Naive thymus-derived CD4-positive, alpha-beta T cell (primary cell): ENCODE results near the gene TRAF3IP1. TPM values are rescaled to one million over a fixed set of nuclear protein-coding genes. Genes with fewer than 3 reads are reported as not detected.
"Not testable (repeated sequence)": the region's sequence is repeated elsewhere in the genome, so short reads cannot be mapped to it uniquely, and the experiment has no call there.

Source experiments
- ATAC-seq: fragments of 150-1000 bp; cut with Tn5 transposase; 2 replicates; pipeline ENCODE4 v1.10.0; 2021; ENCODE audit warnings: mild to moderate bottlenecking, moderate library complexity
- CTCF ChIA-PET: fragments of 350-600 bp; sonication (Branson Sonifier 250); formaldehyde crosslinking; loops from one replicate; lab custom pipeline; 2021; ENCODE audit warnings: antibody characterized with exemption; lab: Charles Lee
- POLR2A ChIA-PET: fragments of 350-600 bp; sonication (Branson Sonifier 250); formaldehyde crosslinking; loops from one replicate; lab custom pipeline; 2021; ENCODE audit warnings: antibody characterized with exemption, inconsistent platforms; lab: Charles Lee
- DNase-seq, 9 donors: peaks; one replicate each; pipeline versions ENCODE4 v3.0.0 to v3.0.0-alpha.2; 2020 to 2022; ENCODE audit warnings: mixed read lengths in 1 of 9
- H3K27ac ChIP-seq: one replicate; pipeline ENCODE4 v1.7.0; 2013; ENCODE audit warnings: mild to moderate bottlenecking, low read depth, low read length, moderate library complexity
- H3K27me3 ChIP-seq, 2 donors: one replicate each; pipeline ENCODE4 v1.7.0; 2013; ENCODE audit warnings: low read length in 2 of 2, mild to moderate bottlenecking in 2 of 2, moderate library complexity in 2 of 2; ENCODE audit not compliant: control insufficient read depth in 2 of 2, insufficient read depth in 2 of 2
- H3K36me3 ChIP-seq, 3 experiments: 1 replicate in 2 of 3; 2 replicates in 1 of 3; pipeline ENCODE4 v1.7.0; 2013; ENCODE audit warnings: low read length in 3 of 3, mild to moderate bottlenecking in 3 of 3, moderate library complexity in 1 of 3; ENCODE audit not compliant: insufficient read depth in 3 of 3, control insufficient read depth in 2 of 3
- H3K4me1 ChIP-seq, 2 donors: one replicate each; pipeline ENCODE4 v1.7.0; 2013; ENCODE audit warnings: low read length in 2 of 2, mild to moderate bottlenecking in 2 of 2, moderate library complexity in 1 of 2; ENCODE audit not compliant: control insufficient read depth in 2 of 2, insufficient read depth in 2 of 2
- H3K4me3 ChIP-seq: 2 replicates; pipeline ENCODE4 v1.7.0; 2013; ENCODE audit warnings: mild to moderate bottlenecking, low read length
- H3K9me3 ChIP-seq, 3 experiments: 1 replicate in 2 of 3; 2 replicates in 1 of 3; pipeline ENCODE4 v1.7.0; 2013; ENCODE audit warnings: low read length in 3 of 3; ENCODE audit not compliant: control insufficient read depth in 2 of 3
- H3K27ac Mint-ChIP-seq, 9 donors: one replicate each; pipeline ENCODE4 v1.8.0; 2020 to 2022; ENCODE audit warnings: mixed read lengths in 9 of 9, mild to moderate bottlenecking in 8 of 9, moderate library complexity in 5 of 9, inconsistent platforms in 2 of 9
- H3K27me3 Mint-ChIP-seq, 5 donors: one replicate each; pipeline ENCODE4 v1.8.0; 2021 to 2022; ENCODE audit warnings: mixed read lengths in 5 of 5, mild to moderate bottlenecking in 1 of 5
- H3K36me3 Mint-ChIP-seq, 5 donors: one replicate each; pipeline ENCODE4 v1.8.0; 2020 to 2022; ENCODE audit warnings: mixed read lengths in 5 of 5, mild to moderate bottlenecking in 3 of 5, inconsistent platforms in 1 of 5
- H3K4me1 Mint-ChIP-seq, 7 donors: one replicate each; pipeline ENCODE4 v1.8.0; 2020 to 2022; ENCODE audit warnings: mixed read lengths in 7 of 7, mild to moderate bottlenecking in 3 of 7, inconsistent platforms in 1 of 7
- H3K4me3 Mint-ChIP-seq, 10 donors: one replicate each; pipeline ENCODE4 v1.8.0; 2020 to 2022; ENCODE audit warnings: mild to moderate bottlenecking in 10 of 10, mixed read lengths in 10 of 10, moderate library complexity in 6 of 10, inconsistent platforms in 2 of 10
- H3K9me3 Mint-ChIP-seq, 11 donors: one replicate each; pipeline ENCODE4 v1.8.0; 2020 to 2022; ENCODE audit warnings: mixed read lengths in 11 of 11, mild to moderate bottlenecking in 4 of 11, inconsistent platforms in 1 of 11, moderate library complexity in 1 of 11
- intact Hi-C, 2 donors: fragments of 100-400 bp; cut with micrococcal nuclease; formaldehyde crosslinking; loops; one replicate each; pipeline ENCODE4 v1.15.1; 2023
- polyA plus RNA-seq, 2 donors: library from polyadenylated mRNA; unstranded; fragments of 300-500 nt; fragmentation: Illumina TruSeq; gene quantifications; one replicate each; pipeline ENCODE4 v1.2.3, GENCODE V29; 2021
- total RNA-seq, 6 experiments: library from RNA in 5 of 6; stranded (reverse) in 5 of 6; gene quantifications; 1 replicate in 5 of 6; 2 replicates in 1 of 6; pipeline ENCODE4 v1.2.3 and lab custom pipeline; 2021 to 2026

The TRAF3IP1 gene
- total and polyA plus RNA-seq, 7 experiments from 2014 or later, result 4.3 to 13.3 (median 7.4) TPM

- H3K36me3 ChIP-seq, ATAC-seq, H3K27ac ChIP-seq, H3K4me1 ChIP-seq, H3K27me3 ChIP-seq, H3K4me3 Mint-ChIP-seq, DNase-seq, H3K4me1 Mint-ChIP-seq, H3K27me3 Mint-ChIP-seq, POLR2A ChIA-PET, H3K9me3 ChIP-seq, H3K9me3 Mint-ChIP-seq, CTCF ChIA-PET, H3K4me3 ChIP-seq, intact Hi-C loops, H3K27ac Mint-ChIP-seq: not testable (repeated sequence)
- peaks cover 0 to 22% (median 0%) of the 10 kb centered on the region in 5 donors for H3K36me3 Mint-ChIP-seq
Measured at GRCh38 chr2:238405217-238405555, 84.9 kb downstream of the TRAF3IP1 start.

GRCh38 chr2:238406221-238406997 lies 86.1 kb downstream of the TRAF3IP1 start:
- no peaks in the 10 kb centered on the region for H3K9me3 ChIP-seq
- ATAC-seq, result peak; percentile 8
- no peak overlapping the region for H3K4me3 ChIP-seq
- no peak overlapping the region for H3K27ac ChIP-seq
- no peaks in the 10 kb centered on the region for H3K27me3 ChIP-seq
- Mint-ChIP-seq H3K27me3 (no peaks in the 10 kb centered on the region), H3K9me3 (peaks cover 0 to 2% (median 0%) of the 10 kb centered on the region in 11 donors), H3K36me3 (peaks cover 0 to 21% (median 0%) of the 10 kb centered on the region in 5 donors), H3K4me3 (no peak overlapping the region), H3K4me1 (peaks cover 0 to 4% (median 0%) of the 10 kb centered on the region in 7 donors), H3K27ac (peak overlapping the region in 2 of 9 donors; percentile 41 to 51)
- peaks cover 0 to 5% of the 10 kb centered on the region in 2 donors for H3K4me1 ChIP-seq
- intact Hi-C loops, result no loop called here
- CTCF ChIA-PET, result interaction anchor here (0.8 kb wide), 1 partner anchor 8 kb away, joined by 3 read pairs; no protein-coding TSS in a partner anchor
- POLR2A ChIA-PET, result interaction anchor here (1.1 kb wide), 1 partner anchor 21 kb away, joined by 4 read pairs; no protein-coding TSS in a partner anchor
- peaks cover 0 to 4% (median 0%) of the 10 kb centered on the region in 3 experiments for H3K36me3 ChIP-seq
- no peak for DNase-seq

- peaks cover 0 to 4% (median 0%) of the 10 kb centered on the region in 7 donors for H3K4me1 Mint-ChIP-seq
- no peak overlapping the region for H3K27ac Mint-ChIP-seq
- H3K27ac ChIP-seq, result no peak overlapping the region
- no peak for ATAC-seq
- peaks cover 0 to 17% (median 0%) of the 10 kb centered on the region in 5 donors for H3K36me3 Mint-ChIP-seq
- CTCF ChIA-PET, result no interaction called here
- no peaks in the 10 kb centered on the region for H3K9me3 ChIP-seq
- H3K9me3 Mint-ChIP-seq, result peaks cover 0 to 2% (median 0%) of the 10 kb centered on the region in 11 donors
- no peaks in the 10 kb centered on the region for H3K36me3 ChIP-seq
- H3K27me3 Mint-ChIP-seq, result no peaks in the 10 kb centered on the region
- intact Hi-C loops, result no loop called here
- H3K4me1 ChIP-seq, result peaks cover 0 to 5% of the 10 kb centered on the region in 2 donors
- no peak for DNase-seq
- no peak overlapping the region for H3K4me3 ChIP-seq
- H3K4me3 Mint-ChIP-seq, result no peak overlapping the region
- H3K27me3 ChIP-seq, result no peaks in the 10 kb centered on the region
- POLR2A ChIA-PET, result interaction anchor here (1.1 kb wide), 1 partner anchor 20 kb away, joined by 4 read pairs; no protein-coding TSS in a partner anchor
Measured at GRCh38 chr2:238406998-238407285, 86.6 kb downstream of the TRAF3IP1 start.

GRCh38 chr2:238407566-238407965 lies 87.2 kb downstream of the TRAF3IP1 start:
- intact Hi-C loops, result no loop called here
- no peak for ATAC-seq
- Mint-ChIP-seq H3K4me3 (no peak overlapping the region), H3K9me3 (peaks cover 0 to 2% (median 0%) of the 10 kb centered on the region in 11 donors), H3K4me1 (peaks cover 0 to 4% (median 0%) of the 10 kb centered on the region in 7 donors), H3K36me3 (peaks cover 0 to 21% (median 0%) of the 10 kb centered on the region in 5 donors), H3K27me3 (no peaks in the 10 kb centered on the region), H3K27ac (no peak overlapping the region)
- Histone ChIP-seq H3K27me3 (no peaks in the 10 kb centered on the region), H3K4me3 (no peak overlapping the region), H3K27ac (no peak overlapping the region), H3K4me1 (peaks cover 0 to 5% of the 10 kb centered on the region in 2 donors), H3K36me3 (no peaks in the 10 kb centered on the region), H3K9me3 (no peaks in the 10 kb centered on the region)
- CTCF ChIA-PET, result no interaction called here
- POLR2A ChIA-PET, result no interaction called here
- DNase-seq, result no peak

GRCh38 chr2:238408615-238409340 lies 88.5 kb downstream of the TRAF3IP1 start:
- peaks cover 0 to 5% of the 10 kb centered on the region in 2 donors for H3K4me1 ChIP-seq
- H3K4me3 ChIP-seq, result no peak overlapping the region
- no peaks in the 10 kb centered on the region for H3K9me3 ChIP-seq
- H3K27ac ChIP-seq, result no peak overlapping the region
- H3K36me3 Mint-ChIP-seq, result peaks cover 0 to 14% (median 0%) of the 10 kb centered on the region in 5 donors
- no peaks in the 10 kb centered on the region for H3K27me3 Mint-ChIP-seq
- H3K27me3 ChIP-seq, result no peaks in the 10 kb centered on the region
- CTCF ChIA-PET, result no interaction called here
- POLR2A ChIA-PET, result interaction anchor here (0.7 kb wide), 1 partner anchor 44 kb away, joined by 3 read pairs; no protein-coding TSS in a partner anchor
- no peak overlapping the region for H3K27ac Mint-ChIP-seq
- DNase-seq (no peak), ATAC-seq (no peak)
- H3K4me1 Mint-ChIP-seq, result peaks cover 0 to 4% (median 0%) of the 10 kb centered on the region in 7 donors
- H3K4me3 Mint-ChIP-seq, result no peak overlapping the region
- peaks cover 0 to 2% (median 0%) of the 10 kb centered on the region in 11 donors for H3K9me3 Mint-ChIP-seq
- no peaks in the 10 kb centered on the region for H3K36me3 ChIP-seq
- intact Hi-C loops, result no loop called here

GRCh38 chr2:238409341-238410199 lies 89.3 kb downstream of the TRAF3IP1 start:
- H3K27me3 Mint-ChIP-seq, result no peaks in the 10 kb centered on the region
- no peak for ATAC-seq
- Histone ChIP-seq H3K27ac (no peak overlapping the region), H3K27me3 (no peaks in the 10 kb centered on the region), H3K9me3 (no peaks in the 10 kb centered on the region), H3K36me3 (no peaks in the 10 kb centered on the region), H3K4me1 (peaks cover 0 to 5% of the 10 kb centered on the region in 2 donors), H3K4me3 (no peak overlapping the region)
- peaks cover 0 to 4% (median 0%) of the 10 kb centered on the region in 7 donors for H3K4me1 Mint-ChIP-seq
- peaks cover 0 to 13% (median 0%) of the 10 kb centered on the region in 5 donors for H3K36me3 Mint-ChIP-seq
- no peak for DNase-seq
- H3K27ac Mint-ChIP-seq, result no peak overlapping the region
- H3K4me3 Mint-ChIP-seq, result no peak overlapping the region
- peaks cover 0 to 2% (median 0%) of the 10 kb centered on the region in 11 donors for H3K9me3 Mint-ChIP-seq
- ChIA-PET CTCF (interaction anchor here (0.6 kb wide), 1 partner anchor 22 kb away, joined by 3 read pairs; no protein-coding TSS in a partner anchor), POLR2A (interaction anchor here (0.7 kb wide), 1 partner anchor 45 kb away, joined by 3 read pairs; no protein-coding TSS in a partner anchor)
- intact Hi-C loops, result no loop called here
